HEK293 (cell line): ENCODE data around the gene CASK.
"Not testable (repeated sequence)": the region's sequence is repeated elsewhere in the genome, so short reads cannot be mapped to it uniquely, and the experiment has no call there.

Source experiments
- CTCF ChIA-PET: fragments of 350-600 bp; formaldehyde crosslinking; extraction: SDS; loops from one replicate; lab custom pipeline; 2021; ENCODE audit warnings: antibody characterized with exemption; lab: Yijun Ruan, JAX
- POLR2A ChIA-PET: fragments of 300-600 bp; formaldehyde crosslinking; extraction: SDS; loops from one replicate; lab custom pipeline; 2020; ENCODE audit warnings: antibody characterized with exemption, inconsistent platforms; lab: Yijun Ruan, JAX
- H3K27ac ChIP-seq: fragments of 200-500 bp; sonication (Bioruptor generic); 2 replicates; pipeline ENCODE4 v1.5.1; 2014; ENCODE audit warnings: low read depth, low read length, control low read depth, inconsistent platforms; ENCODE audit errors: extremely low read depth
- H3K36me3 ChIP-seq, 2 experiments: fragments of 200-500 bp in 1 of 2; sonication (Bioruptor generic) in 1 of 2; 1 replicate in 1 of 2; 2 replicates in 1 of 2; pipeline ENCODE4 v1.5.1; 2014 to 2017; ENCODE audit warnings: inconsistent platforms in 2 of 2, low read length in 2 of 2; ENCODE audit not compliant: control insufficient read depth in 2 of 2, insufficient read depth in 1 of 2
- H3K4me1 ChIP-seq: fragments of 200-500 bp; sonication (Bioruptor generic); 2 replicates; pipeline ENCODE4 v1.5.1; 2014; ENCODE audit warnings: mild to moderate bottlenecking, low read length, inconsistent platforms; ENCODE audit not compliant: control insufficient read depth, insufficient read depth
- H3K4me3 ChIP-seq: 2 replicates; pipeline ENCODE4 v1.5.1; 2011; ENCODE audit warnings: low read depth, mild to moderate bottlenecking, control low read depth, low read length, moderate library complexity
- H3K9me3 ChIP-seq: fragments of 200-500 bp; sonication (Bioruptor generic); 2 replicates; pipeline ENCODE4 v1.5.1; 2014; ENCODE audit warnings: low read depth, low read length, inconsistent platforms; ENCODE audit not compliant: control insufficient read depth, insufficient read depth
- INSM2 ChIP-seq: fragments of 450-650 bp; formaldehyde crosslinking; IDR thresholded peaks from 2 replicates; pipeline ENCODE4 v1.5.1; 2016; ENCODE audit warnings: missing biosample characterization, missing genetic modification characterization
- KLF1 ChIP-seq: fragments of 450-650 bp; formaldehyde crosslinking; IDR thresholded peaks from 2 replicates; pipeline ENCODE4 v1.5.1; 2016; ENCODE audit warnings: missing biosample characterization, missing genetic modification characterization
- PRDM10 ChIP-seq: fragments of 450-650 bp; formaldehyde crosslinking; IDR thresholded peaks from 2 replicates; pipeline ENCODE4 v1.5.1; 2016; ENCODE audit warnings: missing biosample characterization, missing genetic modification characterization
- ZBTB20 ChIP-seq: fragments of 450-650 bp; formaldehyde crosslinking; IDR thresholded peaks from 2 replicates; pipeline ENCODE4 v1.5.1; 2016; ENCODE audit warnings: missing biosample characterization, missing genetic modification characterization
- ZBTB48 ChIP-seq: fragments of 450-650 bp; formaldehyde crosslinking; IDR thresholded peaks from 2 replicates; pipeline ENCODE4 v1.5.1; 2016; ENCODE audit warnings: missing biosample characterization, missing genetic modification characterization
- ZFP37 ChIP-seq: fragments of 450-650 bp; formaldehyde crosslinking; IDR thresholded peaks from 2 replicates; pipeline ENCODE4 v1.5.1; 2016; ENCODE audit warnings: missing biosample characterization, missing genetic modification characterization
- ZNF146 ChIP-seq: fragments of 450-650 bp; formaldehyde crosslinking; IDR thresholded peaks from 2 replicates; pipeline ENCODE4 v1.5.1; 2016; ENCODE audit warnings: missing biosample characterization, missing genetic modification characterization
- ZNF148 ChIP-seq: fragments of 450-650 bp; formaldehyde crosslinking; IDR thresholded peaks from 2 replicates; pipeline ENCODE4 v1.5.0; 2017; ENCODE audit warnings: missing biosample characterization, missing genetic modification characterization, borderline replicate concordance
- ZNF169 ChIP-seq: fragments of 450-650 bp; formaldehyde crosslinking; IDR thresholded peaks from 2 replicates; pipeline ENCODE4 v1.5.1; 2016; ENCODE audit warnings: missing biosample characterization, missing genetic modification characterization
- ZNF223 ChIP-seq: fragments of 450-650 bp; formaldehyde crosslinking; IDR thresholded peaks from 2 replicates; pipeline ENCODE4 v1.5.1; 2016; ENCODE audit warnings: missing biosample characterization, missing genetic modification characterization
- ZNF350 ChIP-seq: fragments of 450-650 bp; formaldehyde crosslinking; IDR thresholded peaks from 2 replicates; pipeline ENCODE4 v1.5.0; 2017; ENCODE audit warnings: missing biosample characterization, mild to moderate bottlenecking, missing genetic modification characterization
- ZNF530 ChIP-seq: fragments of 450-650 bp; formaldehyde crosslinking; IDR thresholded peaks from 2 replicates; pipeline ENCODE4 v1.5.1; 2016; ENCODE audit warnings: low read depth, missing biosample characterization, missing genetic modification characterization
- ZNF580 ChIP-seq: fragments of 450-650 bp; formaldehyde crosslinking; IDR thresholded peaks from 2 replicates; pipeline ENCODE4 v1.5.1; 2016; ENCODE audit warnings: missing biosample characterization, missing genetic modification characterization
- ZNF596 ChIP-seq: fragments of 450-650 bp; IDR thresholded peaks from 2 replicates; pipeline ENCODE4 v1.5.0; 2018; ENCODE audit warnings: missing biosample characterization, mild to moderate bottlenecking, missing genetic modification characterization, moderate library complexity
- ZNF629 ChIP-seq: fragments of 450-650 bp; formaldehyde crosslinking; IDR thresholded peaks from 2 replicates; pipeline ENCODE4 v1.5.1; 2017; ENCODE audit warnings: missing biosample characterization, missing genetic modification characterization
- ZNF639 ChIP-seq: fragments of 450-650 bp; formaldehyde crosslinking; IDR thresholded peaks from 2 replicates; pipeline ENCODE4 v1.5.1; 2016; ENCODE audit warnings: missing biosample characterization, missing genetic modification characterization
- ZNF843 ChIP-seq: fragments of 450-650 bp; formaldehyde crosslinking; IDR thresholded peaks from 2 replicates; pipeline ENCODE4 v1.5.1; 2016; ENCODE audit warnings: missing biosample characterization, missing genetic modification characterization

Gene CASK

GRCh38 chrX:41655101-41655500, 268.3 kb downstream of the CASK start (continued):
- TF ChIP-seq ZNF580 (tag by site-specific recombination) (no peak), ZNF146 (no peak), ZBTB20 (tag by site-specific recombination) (no peak), ZNF629 (no peak), ZNF169 (no peak), ZNF148 (tag by site-specific recombination) (no peak), ZNF223 (tag by site-specific recombination) (no peak), ZFP37 (no peak), INSM2 (tag by site-specific recombination) (no peak), ZNF843 (no peak)

GRCh38 chrX:41653125-41653524, 270.2 kb downstream of the CASK start:
- H3K9me3 ChIP-seq: no peaks in the 10 kb centered on the region
- no peak overlapping the region for H3K27ac ChIP-seq
- no peaks in the 10 kb centered on the region for H3K4me1 ChIP-seq
- peaks cover 5 to 37% of the 10 kb centered on the region in 2 experiments; a peak in 2 of 3 replicates for H3K36me3 ChIP-seq
- ChIA-PET POLR2A (no interaction called here), CTCF (interaction anchor here (1.8 kb wide), 1 partner anchor 14 kb away, joined by 9 read pairs; no protein-coding TSS in a partner anchor)
- no peak overlapping the region for H3K4me3 ChIP-seq
- no peak for TF ChIP-seq KLF1 (tag by site-specific recombination)
- no peak for TF ChIP-seq ZNF530
- TF ChIP-seq ZNF596 (tag by site-specific recombination): no peak
- no peak for TF ChIP-seq ZNF350 (tag by site-specific recombination)
- TF ChIP-seq ZNF639 (tag by site-specific recombination): no peak

- H3K27ac ChIP-seq, POLR2A ChIA-PET, H3K36me3 ChIP-seq, H3K4me3 ChIP-seq, H3K9me3 ChIP-seq, H3K4me1 ChIP-seq, CTCF ChIA-PET: not testable (repeated sequence)
Measured at GRCh38 chrX:41646201-41646600, 277.2 kb downstream of the CASK start.

- Histone ChIP-seq H3K9me3 (no peaks in the 10 kb centered on the region), H3K36me3 (peaks cover 0 to 7% of the 10 kb centered on the region in 2 experiments; a peak in 1 of 3 replicates), H3K27ac (no peak overlapping the region; the same call in 1 of the 2 replicates), H3K4me3 (no peak overlapping the region), H3K4me1 (no peaks in the 10 kb centered on the region)
- TF ChIP-seq PRDM10 (tag by site-specific recombination): peak; percentile 85
- no peak for TF ChIP-seq ZBTB48 (tag by site-specific recombination)
- ChIA-PET CTCF (no interaction called here), POLR2A (no interaction called here)
Measured at GRCh38 chrX:41634284-41634683, 289.1 kb downstream of the CASK start.
